CD14-positive monocyte (primary cell): ENCODE data around the gene EXOC4. TPM values are rescaled to one million over a fixed set of nuclear protein-coding genes. Genes with fewer than 3 reads are reported as not detected.

Source experiments
- DNase-seq, 3 donors: peaks; one replicate each; pipeline ENCODE4 v3.0.0-alpha.2; 2011 to 2022
- H2AFZ ChIP-seq: 2 replicates; pipeline ENCODE4 v1.6.0; 2012; ENCODE audit warnings: mild to moderate bottlenecking, low read depth, low read length, inconsistent platforms; ENCODE audit not compliant: insufficient read depth, poor library complexity, severe bottlenecking
- H3K27ac ChIP-seq, 2 donors: 1 replicate in 1 of 2; 2 replicates in 1 of 2; pipeline ENCODE4 v1.5.1; 2012 to 2013; ENCODE audit warnings: low read length in 2 of 2, control low read depth in 1 of 2, inconsistent platforms in 1 of 2, low read depth in 1 of 2, mild to moderate bottlenecking in 1 of 2
- H3K27me3 ChIP-seq, 2 donors: one replicate each; pipeline versions ENCODE4 v1.6.0 to v1.6.1; 2011 to 2013; ENCODE audit warnings: low read length in 2 of 2; ENCODE audit not compliant: control insufficient read depth in 2 of 2, insufficient read depth in 2 of 2
- H3K36me3 ChIP-seq, 2 donors: replicated peaks in 1 of 2; 1 replicate in 1 of 2; 2 replicates in 1 of 2; pipeline versions ENCODE4 v1.5.1 to v1.6.1; 2012 to 2013; ENCODE audit warnings: low read length in 2 of 2, control low read depth in 1 of 2, inconsistent platforms in 1 of 2, mild to moderate bottlenecking in 1 of 2; ENCODE audit not compliant: insufficient read depth in 2 of 2, control insufficient read depth in 1 of 2
- H3K4me1 ChIP-seq, 2 donors: 1 replicate in 1 of 2; 2 replicates in 1 of 2; pipeline versions ENCODE4 v1.5.1 to v1.6.1; 2012 to 2013; ENCODE audit warnings: low read length in 2 of 2, control low read depth in 1 of 2, inconsistent platforms in 1 of 2, mild to moderate bottlenecking in 1 of 2, moderate library complexity in 1 of 2; ENCODE audit not compliant: insufficient read depth in 2 of 2, control insufficient read depth in 1 of 2
- H3K4me2 ChIP-seq: replicated peaks from 2 replicates; pipeline ENCODE3; 2012; ENCODE audit warnings: low read length, moderate library complexity, mild to moderate bottlenecking; ENCODE audit not compliant: poor library complexity, severe bottlenecking; ENCODE audit errors: extremely low read depth
- H3K4me3 ChIP-seq, 3 experiments: fragments of 200-600 bp in 1 of 3; sonication (generic) in 1 of 3; replicated peaks in 1 of 3; 1 replicate in 2 of 3; 2 replicates in 1 of 3; pipeline ENCODE4 v1.5.1; 2011 to 2013; ENCODE audit warnings: low read length in 3 of 3, mild to moderate bottlenecking in 3 of 3, control low read depth in 2 of 3, low read depth in 2 of 3, inconsistent platforms in 1 of 3, moderate library complexity in 1 of 3
- H3K79me2 ChIP-seq: 2 replicates; pipeline ENCODE4 v1.6.0; 2012; ENCODE audit warnings: mild to moderate bottlenecking, control low read depth, inconsistent platforms, low read length, moderate library complexity; ENCODE audit not compliant: insufficient read depth
- H3K9ac ChIP-seq: 2 replicates; pipeline ENCODE4 v1.6.0; 2017; ENCODE audit warnings: low read length, mild to moderate bottlenecking; ENCODE audit not compliant: insufficient read depth, poor library complexity, severe bottlenecking
- H3K9me3 ChIP-seq, 2 donors: replicated peaks in 1 of 2; 1 replicate in 1 of 2; 2 replicates in 1 of 2; pipeline versions ENCODE4 v1.5.1 to v1.6.1; 2012 to 2013; ENCODE audit warnings: low read length in 2 of 2, control low read depth in 1 of 2; ENCODE audit not compliant: control insufficient read depth in 1 of 2, insufficient read depth in 1 of 2
- H4K20me1 ChIP-seq: 2 replicates; pipeline ENCODE4 v1.6.0; 2012; ENCODE audit warnings: mild to moderate bottlenecking, low read length, control low read depth, moderate library complexity; ENCODE audit not compliant: insufficient read depth
- H3K27ac Mint-ChIP-seq, 7 donors: one replicate each; pipeline ENCODE4 v1.8.0; 2020; ENCODE audit warnings: mild to moderate bottlenecking in 7 of 7, mixed read lengths in 7 of 7, moderate library complexity in 6 of 7, inconsistent platforms in 2 of 7
- H3K27me3 Mint-ChIP-seq, 3 donors: one replicate each; pipeline ENCODE4 v1.8.0; 2021 to 2022; ENCODE audit warnings: low read depth in 3 of 3, mild to moderate bottlenecking in 3 of 3, mixed read lengths in 3 of 3, moderate library complexity in 3 of 3, inconsistent platforms in 1 of 3
- H3K36me3 Mint-ChIP-seq, 2 donors: one replicate each; pipeline ENCODE4 v1.8.0; 2020; ENCODE audit warnings: mixed read lengths in 2 of 2, inconsistent platforms in 1 of 2, mild to moderate bottlenecking in 1 of 2
- H3K4me1 Mint-ChIP-seq: one replicate; pipeline ENCODE4 v1.8.0; 2020; ENCODE audit warnings: mild to moderate bottlenecking, mixed read lengths
- H3K4me3 Mint-ChIP-seq, 2 donors: one replicate each; pipeline ENCODE4 v1.8.0; 2020; ENCODE audit warnings: mild to moderate bottlenecking in 2 of 2, mixed read lengths in 2 of 2, moderate library complexity in 1 of 2
- H3K9me3 Mint-ChIP-seq, 7 donors: one replicate each; pipeline ENCODE4 v1.8.0; 2020 to 2022; ENCODE audit warnings: mixed read lengths in 7 of 7, mild to moderate bottlenecking in 6 of 7, moderate library complexity in 6 of 7, inconsistent platforms in 2 of 7
- CTCF ChIP-seq: fragments of 200-600 bp; IDR thresholded peaks from one replicate; pipeline ENCODE4 v1.8.0; 2022; ENCODE audit warnings: antibody characterized with exemption, mild to moderate bottlenecking
- WGBS: methylation state at CpG from one replicate; pipeline ENCODE4 v1.1.5; 2013; ENCODE audit warnings: missing lambda C conversion rate; ENCODE audit not compliant: insufficient coverage; 5-methylcytosine and 5-hydroxymethylcytosine counted together
- intact Hi-C, 2 donors: fragments of 100-400 bp; cut with micrococcal nuclease; formaldehyde crosslinking; loops; one replicate each; pipeline versions ENCODE4 v1.15.0 to v1.15.1; 2023
- polyA plus RNA-seq, 3 donors: library from polyadenylated mRNA; depleted of rRNA in 1 of 3; unstranded in 2 of 3; stranded (reverse) in 1 of 3; fragments of 300-500 nt in 2 of 3; fragments of >200 nt in 1 of 3; fragmentation: Illumina TruSeq in 2 of 3; gene quantifications; 1 replicate in 2 of 3; 2 replicates in 1 of 3; pipeline ENCODE4 v1.2.3, GENCODE V29; 2012 to 2021

Gene EXOC4
- polyA plus RNA-seq, 3 donors, result 20.6 to 22.3 (median 22.3) TPM

- H3K9me3 ChIP-seq, result no peaks in the 10 kb centered on the region
- no peak for TF ChIP-seq CTCF
- no peaks in the 10 kb centered on the region for H4K20me1 ChIP-seq
- WGBS, result no CpG with 5 or more reads among the region's 2 CpGs
- H3K4me2 ChIP-seq, result peak overlapping the region; percentile 40
- peaks cover 11 to 12% of the 10 kb centered on the region in 2 donors for H3K4me1 ChIP-seq
- no peaks in the 10 kb centered on the region for H3K79me2 ChIP-seq
- H3K27ac ChIP-seq, result peak overlapping the region in 1 of 2 donors; percentile 59
- no peak overlapping the region for H3K4me3 Mint-ChIP-seq
- H3K27me3 ChIP-seq, result no peaks in the 10 kb centered on the region
- DNase-seq, result peak; percentile 39 to 68 (median 67)
- intact Hi-C loops, result no loop called here
- H3K9ac ChIP-seq, result no peak overlapping the region
- H3K27ac Mint-ChIP-seq, result peak overlapping the region in 3 of 7 donors; percentile 11 to 52 (median 45)
- peak overlapping the region in 1 of 3 experiments; percentile 36 for H3K4me3 ChIP-seq
- H3K9me3 Mint-ChIP-seq, result no peaks in the 10 kb centered on the region
- peaks cover 4 to 12% of the 10 kb centered on the region in 2 donors for H3K36me3 ChIP-seq
- H2AFZ ChIP-seq, result no peak overlapping the region
- peaks cover 9 to 14% of the 10 kb centered on the region in 2 donors for H3K36me3 Mint-ChIP-seq
- peaks cover 9% of the 10 kb centered on the region for H3K4me1 Mint-ChIP-seq
- H3K27me3 Mint-ChIP-seq, result no peaks in the 10 kb centered on the region
Measured at GRCh38 chr7:133633055-133633454, 380.2 kb downstream of the EXOC4 start.

- intact Hi-C loops, result no loop called here
- H3K9me3 Mint-ChIP-seq, result no peaks in the 10 kb centered on the region
- H3K36me3 Mint-ChIP-seq, result peaks cover 3 to 4% of the 10 kb centered on the region in 2 donors
- H2AFZ ChIP-seq, result no peak overlapping the region
- WGBS, result 78% methylated on average over 1 of the region's 1 CpG
- peaks cover 11 to 12% of the 10 kb centered on the region in 2 donors for H3K4me1 ChIP-seq
- no peaks in the 10 kb centered on the region for H4K20me1 ChIP-seq
- DNase-seq, result no peak
- no peak overlapping the region for H3K4me3 ChIP-seq
- H3K9ac ChIP-seq, result no peak overlapping the region
- no peak overlapping the region for H3K27ac Mint-ChIP-seq
- H3K4me2 ChIP-seq, result no peak overlapping the region
- TF ChIP-seq CTCF, result no peak
- H3K4me3 Mint-ChIP-seq, result no peak overlapping the region
- H3K4me1 Mint-ChIP-seq, result peaks cover 9% of the 10 kb centered on the region
- H3K79me2 ChIP-seq, result no peaks in the 10 kb centered on the region
- no peaks in the 10 kb centered on the region for H3K9me3 ChIP-seq
- peaks cover under 1 to 6% of the 10 kb centered on the region in 2 donors for H3K36me3 ChIP-seq
- H3K27ac ChIP-seq, result no peak overlapping the region
- H3K27me3 Mint-ChIP-seq, result no peaks in the 10 kb centered on the region
- H3K27me3 ChIP-seq, result no peaks in the 10 kb centered on the region
Measured at GRCh38 chr7:133635541-133635940, 382.7 kb downstream of the EXOC4 start.
